Activated T-cell treated with anti-CD3 and anti-CD28 coated beads for 48 hours (primary cell): ENCODE results near the gene RFNG.
A peak's percentile ranks its signal among the peaks of the same experiment; 100 is the strongest.

Experiments
- DNase-seq: peaks from one replicate; pipeline ENCODE4 v3.0.0-alpha.2; 2020; ENCODE audit warnings: low read depth

RFNG gene

DNA sequence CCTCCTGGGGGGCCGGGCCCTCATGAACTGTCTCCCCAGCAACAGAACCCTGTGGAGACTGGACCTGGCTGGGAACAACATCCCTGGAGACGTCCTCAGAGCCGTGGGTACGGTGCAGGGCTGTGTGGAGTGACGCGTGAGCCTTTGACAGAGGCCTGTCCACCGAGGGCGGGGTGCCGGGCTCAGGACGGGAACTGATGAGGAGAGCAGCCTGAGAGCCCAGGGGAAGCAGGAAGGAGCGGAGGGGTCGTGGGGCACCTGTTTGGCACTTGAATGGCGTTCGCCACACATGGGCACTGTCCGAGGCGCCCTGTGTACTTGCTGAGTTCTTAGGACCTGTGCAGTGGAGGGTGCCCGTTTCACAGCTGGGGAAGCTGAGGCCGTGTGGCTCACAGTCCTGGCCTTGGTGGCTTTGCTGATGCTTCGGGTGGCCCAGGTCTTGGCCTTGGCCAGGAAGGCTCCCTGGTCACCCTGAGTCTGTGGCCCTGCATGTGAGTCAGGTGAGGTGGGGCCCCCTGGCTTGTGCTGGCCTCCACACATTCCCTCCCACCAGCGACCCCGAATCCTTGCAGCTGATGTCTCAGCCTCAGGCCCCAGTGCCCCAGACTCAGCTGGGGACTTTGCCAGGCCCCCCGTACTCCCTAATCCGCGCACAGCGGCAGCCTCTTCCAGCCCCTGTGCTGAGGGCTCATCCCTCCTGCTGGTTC, 26.1 kb downstream of the RFNG start:
- DNase-seq: no peak

DNA sequence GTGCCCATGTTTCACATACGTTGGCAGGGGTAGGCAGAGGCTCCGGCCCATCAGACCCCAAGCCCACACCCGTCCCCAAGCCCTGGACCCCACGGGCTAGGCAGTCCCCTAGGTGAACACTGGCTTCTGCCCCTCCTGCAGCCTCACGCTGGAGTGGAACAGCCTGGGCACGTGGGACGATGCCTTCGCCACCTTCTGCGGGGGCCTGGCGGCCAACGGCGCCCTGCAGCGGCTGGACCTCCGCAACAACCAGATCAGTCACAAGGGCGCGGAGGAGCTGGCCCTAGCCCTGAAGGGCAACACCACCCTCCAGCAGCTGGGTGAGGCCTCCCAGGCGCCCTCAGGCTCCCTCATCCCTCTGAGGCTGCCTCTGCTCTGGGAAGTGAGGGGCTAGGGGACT, 26.8 kb downstream of the RFNG start:
- DNase-seq: no peak

DNA sequence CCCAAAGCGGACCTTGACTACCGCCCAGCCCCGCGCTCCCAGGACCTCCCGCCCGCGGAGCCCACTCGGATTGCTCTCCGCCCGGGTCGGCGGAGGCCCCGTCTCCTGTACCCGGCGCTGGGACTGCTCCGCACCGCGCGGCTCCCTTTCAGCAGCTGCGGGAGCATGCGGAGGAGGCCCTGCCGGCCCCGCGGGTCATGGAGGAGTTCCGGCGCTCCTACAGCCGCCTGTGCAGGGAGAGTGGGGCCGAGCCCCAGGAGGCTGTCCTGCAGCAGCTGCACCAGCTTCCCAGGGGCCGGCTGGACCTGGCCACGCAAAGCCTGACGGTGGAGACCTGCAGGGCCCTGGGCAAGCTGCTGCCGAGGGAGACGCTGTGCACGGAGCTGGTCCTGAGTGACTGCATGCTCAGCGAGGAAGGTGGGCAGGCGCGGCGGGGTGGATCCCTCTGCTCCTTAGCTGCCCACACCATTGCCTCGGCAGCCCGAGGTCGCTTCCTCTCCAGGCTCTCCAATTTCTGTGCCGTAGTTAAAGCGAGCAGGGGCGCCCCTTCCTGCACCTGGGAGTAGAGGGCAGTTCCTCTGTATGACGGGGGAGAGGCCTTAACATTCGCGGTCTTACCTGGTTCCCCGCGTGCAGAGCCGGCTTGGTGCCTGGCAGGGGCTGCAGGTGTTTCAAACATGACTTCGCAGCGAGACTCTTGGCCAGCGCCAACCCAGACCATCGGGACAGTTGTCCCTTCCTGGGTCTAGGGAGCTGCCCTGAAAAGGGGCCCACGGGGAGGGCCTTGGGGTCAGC, 28.0 kb downstream of the RFNG start:
- DNase-seq: no peak

DNA sequence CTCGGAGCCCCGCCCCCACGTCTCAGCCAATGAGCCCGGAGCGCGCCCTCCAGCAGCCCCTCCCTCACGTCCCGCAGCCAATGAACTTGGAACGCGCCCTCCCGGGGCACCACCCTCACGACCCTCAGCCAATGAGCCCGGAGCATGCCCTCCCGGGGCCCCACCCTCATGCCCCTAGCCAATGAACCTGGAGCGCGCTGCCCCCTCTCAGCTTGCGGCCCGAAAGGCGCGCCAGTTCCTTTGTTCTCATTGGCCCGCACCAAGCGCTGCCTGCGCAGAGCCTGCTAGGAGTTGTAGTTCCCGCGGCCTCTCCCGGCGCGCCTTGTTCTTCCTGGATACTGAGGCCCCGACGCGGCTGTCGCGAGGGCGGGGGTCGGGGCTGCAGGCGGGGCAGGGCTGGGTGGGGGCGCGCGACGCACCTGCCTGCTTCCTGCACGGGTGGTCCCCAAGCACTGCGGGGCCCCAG, 28.6 kb downstream of the RFNG start, which contains the start of gene LRRC45:
Gene LRRC45 (plus strand): TSS at position 325 of the 466 bp plus-strand sequence. CDS start 339 bp downstream, outside the sequence.
- DNase-seq: peak; percentile 100

DNA sequence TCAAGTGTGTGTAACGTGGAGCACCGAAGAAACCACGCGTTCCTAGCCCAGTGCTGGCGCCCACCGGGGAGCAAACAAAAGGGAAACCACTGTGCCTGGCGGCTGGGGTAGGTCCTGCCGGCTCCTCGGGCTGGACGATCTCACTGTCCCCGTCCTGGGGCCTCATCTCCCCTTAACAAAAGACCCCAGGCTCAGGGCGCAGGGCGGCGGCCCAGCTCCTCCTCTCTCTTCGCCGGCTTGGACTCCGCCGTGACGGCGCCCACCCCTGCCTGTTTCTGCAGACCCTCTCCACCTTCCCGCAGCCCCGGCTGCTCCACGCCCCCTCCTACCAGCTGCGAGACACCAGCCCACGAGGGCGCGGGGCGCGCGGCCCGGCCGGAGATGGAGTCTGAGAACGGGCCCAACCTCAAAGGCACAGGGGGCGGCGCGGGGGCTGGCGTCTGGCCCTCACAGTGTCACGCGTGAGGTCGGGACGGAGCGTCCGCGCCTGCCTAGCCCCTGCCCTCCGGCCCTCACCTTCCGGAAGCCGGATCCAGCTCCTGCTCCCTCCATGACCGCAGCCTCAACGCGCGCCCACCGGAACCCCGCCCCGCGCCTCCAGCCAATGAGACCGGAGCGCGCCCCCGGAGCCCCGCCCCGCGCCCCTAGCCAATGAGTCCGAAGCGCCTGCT, 29.2 kb downstream of the RFNG start, which contains the start of gene CENPX:
Gene CENPX (minus strand): TSS at position 569 of the 671 bp plus-strand sequence. CDS start 17 bp downstream, at position 552.
- no peak for DNase-seq

DNA sequence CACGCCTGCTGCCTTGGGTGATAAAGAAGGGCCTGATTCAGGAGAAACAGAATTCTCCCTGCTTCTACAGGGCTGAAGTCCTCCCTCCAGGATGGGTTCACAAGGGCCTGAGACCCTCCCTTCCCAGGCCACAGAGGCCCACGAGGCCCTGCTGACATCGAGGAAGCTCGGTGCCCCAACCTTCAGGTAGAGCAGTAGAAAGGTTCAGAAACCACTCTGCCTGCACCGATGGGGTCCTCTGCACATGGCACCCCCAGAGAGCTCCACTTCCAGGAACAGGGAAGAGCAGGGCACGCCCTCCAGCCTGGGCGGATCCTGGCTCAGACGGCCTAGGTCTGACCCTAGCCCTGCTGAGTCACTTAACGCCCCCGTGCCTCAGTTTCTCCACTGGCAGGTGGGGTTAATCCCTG, 29.7 kb downstream of the RFNG start:
- no peak for DNase-seq

DNA sequence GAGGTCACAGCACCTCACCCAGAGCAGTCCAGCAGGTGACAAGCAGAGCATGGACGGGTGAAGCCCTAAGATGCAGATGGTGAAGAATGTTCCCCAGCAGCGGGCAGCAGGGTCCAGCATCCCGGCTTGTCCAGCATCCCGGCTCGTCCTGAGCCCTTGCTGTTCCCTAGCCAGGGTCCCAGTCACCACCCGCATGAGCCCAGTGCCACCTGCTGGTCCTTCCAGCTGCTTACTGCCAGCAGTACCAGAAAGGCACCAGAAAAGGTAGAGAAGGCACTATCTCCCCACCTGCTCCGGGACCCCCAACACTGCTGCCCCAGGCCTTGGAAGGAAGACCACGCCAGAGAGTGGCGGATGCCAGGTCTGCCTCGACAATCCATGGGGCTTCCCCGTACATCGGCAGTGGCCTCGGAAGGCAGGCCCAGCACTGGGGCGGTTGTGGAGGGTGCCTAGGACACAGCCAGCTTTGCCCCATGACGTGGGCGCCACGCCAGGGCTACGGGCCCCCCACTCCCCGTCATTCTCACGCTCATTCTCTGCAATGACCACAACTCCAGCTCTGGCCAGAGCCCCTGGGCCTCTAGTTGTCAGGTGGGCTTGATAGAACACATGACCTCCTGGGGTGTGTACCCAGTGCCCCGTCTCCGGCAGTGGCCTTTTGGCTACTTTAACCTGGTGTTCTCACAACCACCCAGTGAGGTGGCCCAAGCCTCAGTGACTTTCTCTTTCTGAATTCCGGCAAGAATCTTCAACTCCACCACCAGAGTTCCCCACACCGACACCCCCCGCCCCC, 30.3 kb downstream of the RFNG start:
- DNase-seq: peak; percentile 44

DNA sequence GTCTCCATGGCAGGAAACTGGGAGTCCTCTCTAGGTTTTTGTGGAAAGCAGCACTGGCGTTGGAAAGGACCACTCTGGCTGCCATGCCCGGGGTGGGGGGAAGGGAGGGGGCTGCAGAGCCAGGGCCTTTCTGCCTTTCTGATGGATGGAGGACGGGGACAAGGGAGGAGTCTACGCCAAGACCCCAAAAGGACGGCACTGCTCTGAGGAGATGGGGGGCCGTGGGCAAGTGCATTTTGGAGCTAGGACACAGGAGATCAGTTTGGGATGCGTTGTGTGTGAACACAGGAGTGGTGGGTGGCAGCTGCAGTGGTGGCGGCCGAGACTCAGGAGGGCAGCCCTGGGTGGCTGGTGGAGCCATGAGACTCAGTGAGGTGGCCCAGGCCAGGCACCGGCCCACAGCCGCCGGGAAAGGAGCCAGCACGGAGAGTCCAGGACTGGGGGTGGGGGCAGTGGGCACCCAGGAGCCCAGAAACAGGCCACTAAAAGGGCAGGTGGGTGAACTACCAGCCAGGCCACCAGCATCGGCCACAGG, 31.0 kb downstream of the RFNG start:
- DNase-seq: no peak

DNA sequence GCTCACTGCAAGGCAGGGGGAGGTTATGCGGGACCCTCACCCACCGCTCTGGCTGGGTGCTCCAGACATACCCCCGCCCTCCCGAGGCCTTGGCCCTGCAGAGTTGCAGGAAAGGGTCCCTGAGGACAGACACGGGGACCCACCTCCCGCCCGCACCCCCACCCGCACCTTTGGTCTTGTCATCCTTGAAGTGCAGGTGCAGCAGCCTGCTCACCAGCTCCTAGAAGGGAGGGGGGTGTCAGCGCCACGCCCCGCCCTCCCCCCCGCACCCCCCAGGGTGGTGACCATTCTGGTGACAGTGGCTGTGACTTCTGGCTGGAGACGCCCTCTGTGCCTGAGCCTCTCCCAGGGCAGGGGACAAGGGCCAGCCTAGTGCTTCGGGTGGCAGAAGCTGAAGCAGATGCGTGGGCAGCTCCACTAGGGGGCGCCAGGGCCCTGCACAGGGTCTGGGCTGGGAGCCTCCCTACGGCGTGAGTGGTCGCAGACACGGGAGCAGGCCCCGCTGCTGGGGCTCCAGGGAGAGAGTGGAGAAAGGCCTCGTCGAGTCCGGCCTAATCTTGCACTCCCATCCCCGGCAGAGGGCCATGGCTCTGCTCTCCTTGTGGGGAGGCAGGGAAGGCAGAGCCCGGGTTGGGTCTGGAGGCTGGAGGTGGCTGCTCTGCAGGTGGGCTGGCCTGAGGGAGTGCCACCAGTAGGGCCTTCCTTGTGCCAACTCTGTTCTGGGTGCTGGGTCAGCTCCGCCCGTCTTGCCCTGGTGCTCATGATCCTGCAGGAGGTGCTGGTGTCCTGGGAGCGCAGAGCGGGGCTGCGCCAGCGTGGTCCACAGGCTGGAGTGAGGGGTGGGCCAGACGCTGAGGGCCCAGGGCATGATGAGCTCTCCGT, 31.7 kb downstream of the RFNG start:
- DNase-seq: peak; percentile 70

DNA sequence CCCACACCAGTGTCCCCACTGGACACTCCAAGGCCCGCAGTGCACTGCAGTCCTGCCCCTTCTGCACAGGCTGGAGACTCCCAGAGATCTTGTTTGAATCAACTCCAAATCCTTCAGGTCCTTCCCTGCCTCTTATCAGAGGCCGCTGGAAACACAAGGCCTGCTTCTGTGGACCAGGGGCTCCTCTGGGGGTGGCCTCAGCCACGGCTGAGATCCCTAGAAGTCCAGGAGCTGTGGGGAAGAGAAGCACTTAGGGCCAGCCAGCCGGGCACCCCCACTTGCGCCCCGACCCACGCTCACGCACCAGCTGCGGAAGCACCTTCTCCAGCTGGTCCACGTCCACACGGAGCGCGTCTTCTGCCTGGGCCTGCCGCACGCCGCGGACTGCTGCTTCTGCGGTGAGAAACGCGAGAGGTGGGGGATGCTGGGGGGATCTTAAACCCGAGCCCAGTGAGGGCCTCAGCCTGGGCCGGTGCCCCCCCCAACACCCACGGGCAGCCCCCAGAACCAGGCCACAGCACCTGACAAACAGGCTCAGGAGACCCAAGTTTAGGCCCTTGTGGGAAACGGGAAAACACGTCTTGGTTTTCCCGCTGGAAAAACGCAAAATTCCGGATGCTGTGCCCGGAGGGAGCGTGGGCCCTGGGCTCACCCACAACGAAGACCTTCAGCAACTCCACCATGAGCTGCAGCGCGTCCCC, 32.5 kb downstream of the RFNG start:
- no peak for DNase-seq

DNA sequence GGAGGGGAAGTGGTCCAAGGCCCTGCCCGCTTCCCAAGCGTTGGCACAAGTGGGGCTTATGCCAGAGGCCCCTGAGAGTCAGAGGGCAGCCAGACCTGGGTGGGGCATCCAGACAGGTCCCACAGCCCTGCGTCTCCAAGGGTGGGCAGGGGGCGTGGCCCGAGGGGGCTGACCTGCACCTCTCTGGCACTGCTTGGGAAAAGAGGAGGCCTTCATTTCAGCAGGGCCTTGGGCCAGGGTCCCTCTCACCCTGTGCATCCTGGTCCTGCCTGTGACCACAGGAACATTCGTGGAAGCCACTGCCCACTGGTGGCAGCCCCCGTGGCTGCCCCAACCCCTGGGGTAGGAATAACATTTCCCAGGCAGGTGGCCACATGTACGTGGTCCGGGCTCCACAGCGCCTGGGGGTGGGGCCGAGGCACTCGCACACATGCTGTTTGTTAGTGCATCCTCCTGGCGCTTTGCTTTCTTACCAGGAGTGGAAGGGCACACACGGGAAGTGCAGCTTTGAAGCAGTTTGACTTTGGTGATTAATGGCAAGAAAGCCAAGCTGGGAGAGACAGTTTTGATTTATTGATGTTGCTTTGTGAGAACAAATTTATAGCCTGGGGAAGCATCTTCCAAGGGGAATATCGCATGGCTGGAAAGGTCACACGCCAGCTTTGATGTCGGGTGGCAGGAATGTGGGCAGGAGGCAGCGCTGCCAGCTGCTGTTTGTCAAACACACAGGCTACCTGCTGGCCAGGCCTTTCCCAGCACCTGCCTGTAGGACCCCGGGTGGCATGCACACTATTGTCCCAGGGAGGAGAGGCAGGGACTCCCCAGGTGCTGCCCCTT, 33.2 kb downstream of the RFNG start:
- DNase-seq: no peak

DNA sequence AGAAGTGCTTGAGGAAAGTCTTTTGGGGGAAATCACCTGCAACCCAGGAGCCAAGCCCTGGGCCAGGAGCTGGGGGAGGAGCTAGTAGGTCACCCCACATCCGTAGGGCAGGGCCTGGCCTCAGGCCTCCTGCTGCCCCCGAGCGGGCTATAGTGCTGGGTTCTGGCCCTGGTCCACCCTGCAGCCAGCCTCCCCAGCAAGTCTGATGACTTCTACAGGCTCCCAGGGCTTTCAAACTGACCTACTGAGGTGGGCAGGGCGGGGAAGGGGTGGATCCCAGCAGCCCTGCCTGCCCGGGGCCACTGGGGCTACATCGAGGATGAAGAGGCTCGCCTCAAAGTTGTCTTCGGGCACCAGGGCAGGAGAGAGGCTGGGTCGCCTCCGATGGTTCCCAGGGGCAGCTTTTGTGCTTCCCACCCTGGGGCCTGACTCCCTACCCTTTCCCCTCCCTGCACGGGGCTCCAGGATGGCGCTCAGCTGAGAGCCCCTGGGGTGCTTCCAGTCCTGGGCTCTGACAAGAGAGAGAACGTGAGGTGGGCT, 33.9 kb downstream of the RFNG start:
- DNase-seq: no peak

DNA sequence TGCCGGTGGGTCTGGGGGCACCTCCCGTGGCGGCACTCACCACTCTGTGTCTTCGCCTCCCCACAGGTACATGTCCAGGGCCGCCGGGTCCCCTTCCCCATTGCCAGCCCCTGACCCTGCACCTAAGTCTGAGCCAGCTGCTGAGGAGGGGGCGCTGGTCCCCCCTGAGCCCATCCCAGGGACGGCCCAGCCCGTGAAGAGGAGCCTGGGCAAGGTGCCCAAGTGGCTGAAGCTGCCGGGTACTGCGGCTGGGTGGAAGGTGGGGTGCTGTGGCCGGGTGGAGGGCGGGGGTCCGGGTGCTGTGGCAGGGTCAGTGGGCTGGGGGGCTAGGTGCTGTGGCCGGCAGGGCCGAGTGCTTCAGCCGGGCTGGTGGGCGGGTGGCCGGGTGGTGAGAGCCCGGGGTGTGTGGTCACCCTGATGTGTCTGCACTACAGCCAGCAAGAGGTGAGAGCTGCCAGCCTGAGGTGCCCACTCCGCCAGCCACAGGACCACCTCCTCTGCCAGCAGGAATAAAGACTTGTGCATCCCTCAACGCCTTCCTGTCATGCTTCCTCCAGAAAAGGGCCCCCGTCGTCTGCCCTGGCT, 34.6 kb downstream of the RFNG start:
- no peak for DNase-seq

DNA sequence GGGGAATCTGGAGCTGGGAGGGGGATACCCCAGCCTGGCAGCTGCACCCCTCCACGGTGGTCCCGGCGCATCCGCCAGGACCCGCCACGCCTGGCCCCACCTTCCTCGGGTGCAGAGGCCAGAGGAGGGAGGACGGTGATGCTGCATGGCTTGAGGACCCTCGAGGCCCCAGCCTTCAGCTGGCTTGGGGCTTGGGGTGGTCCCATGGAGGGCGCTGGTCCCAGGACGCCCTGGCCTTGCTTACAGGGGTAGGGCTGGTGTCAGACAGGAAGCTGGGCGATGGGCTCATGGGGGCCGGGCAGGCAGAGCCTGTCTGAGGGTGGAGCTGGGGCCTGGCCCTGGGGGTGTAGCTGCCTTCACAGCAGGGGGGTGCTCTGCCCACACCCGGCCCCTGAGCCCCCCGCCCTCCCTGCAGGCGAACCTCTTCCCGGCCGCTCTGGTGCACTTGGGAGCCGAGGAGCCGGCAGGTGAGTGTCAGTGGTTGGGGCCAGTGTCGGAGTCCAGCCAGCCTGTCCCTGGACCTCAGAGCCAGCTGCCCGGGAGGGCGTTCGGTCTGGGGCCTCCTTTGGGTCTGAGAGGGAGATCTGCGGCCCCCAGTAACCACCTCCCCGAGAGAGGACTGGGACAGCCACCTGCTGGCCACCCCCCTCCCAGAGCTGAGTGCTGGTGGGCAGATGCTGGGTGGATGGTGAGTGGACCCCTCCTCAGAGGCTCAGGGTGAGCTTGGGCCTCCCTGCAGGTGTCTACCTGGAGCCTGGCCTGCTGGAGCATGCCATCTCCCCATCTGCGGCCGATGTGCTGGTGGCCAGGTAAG, 35.3 kb downstream of the RFNG start:
- DNase-seq: no peak

DNA sequence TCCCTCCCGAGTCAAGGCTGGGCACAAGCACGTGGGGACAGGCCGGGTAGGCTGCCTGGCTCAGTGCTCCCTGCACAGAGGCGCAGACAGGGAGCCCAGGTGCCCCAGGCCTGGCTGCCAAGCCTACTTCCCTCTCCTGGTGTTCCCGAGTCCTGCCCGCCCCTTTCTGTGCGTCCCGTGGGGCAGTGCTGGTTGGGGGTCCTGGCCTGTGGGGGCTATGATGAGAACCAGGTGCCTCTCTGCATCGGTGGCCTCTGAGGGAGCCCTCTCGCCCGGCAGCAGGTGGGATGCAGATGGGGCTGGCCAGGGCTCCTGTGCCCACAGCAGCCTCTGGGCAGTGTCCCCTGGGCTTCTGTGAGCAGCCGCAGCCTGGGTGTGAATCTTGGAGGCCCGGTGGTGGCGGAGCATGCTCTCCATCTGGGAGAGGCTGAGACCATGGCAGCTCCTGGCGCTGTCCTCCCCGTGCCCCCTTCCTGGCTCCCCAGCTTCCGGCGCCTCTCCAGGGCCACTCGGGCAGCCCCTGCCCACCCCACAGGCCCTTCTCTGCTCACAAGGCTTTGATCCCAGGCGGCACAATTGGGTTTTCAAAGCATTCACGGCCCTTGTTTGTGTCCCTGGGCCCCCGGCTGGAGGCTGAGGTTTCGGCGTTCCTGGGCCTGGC, 36.2 kb downstream of the RFNG start:
- no peak for DNase-seq

DNA sequence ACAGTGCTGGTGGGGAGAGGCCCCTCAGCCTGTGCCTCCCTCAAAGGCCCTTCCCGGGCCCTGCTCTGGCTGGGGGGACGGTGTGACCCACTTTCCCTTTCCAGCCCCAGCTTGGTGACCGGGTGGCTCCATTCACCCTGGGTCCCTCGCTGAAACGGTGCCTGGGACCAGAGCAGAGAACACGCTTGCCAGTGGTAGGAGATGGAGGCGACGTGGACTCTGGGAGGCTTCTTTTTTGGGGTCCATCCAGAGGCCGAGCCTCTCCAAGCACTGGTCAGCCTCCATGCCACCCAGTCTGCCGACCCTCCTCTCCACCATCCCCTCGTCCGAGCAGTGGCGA, 36.7 kb downstream of the RFNG start:
- DNase-seq: no peak

DNA sequence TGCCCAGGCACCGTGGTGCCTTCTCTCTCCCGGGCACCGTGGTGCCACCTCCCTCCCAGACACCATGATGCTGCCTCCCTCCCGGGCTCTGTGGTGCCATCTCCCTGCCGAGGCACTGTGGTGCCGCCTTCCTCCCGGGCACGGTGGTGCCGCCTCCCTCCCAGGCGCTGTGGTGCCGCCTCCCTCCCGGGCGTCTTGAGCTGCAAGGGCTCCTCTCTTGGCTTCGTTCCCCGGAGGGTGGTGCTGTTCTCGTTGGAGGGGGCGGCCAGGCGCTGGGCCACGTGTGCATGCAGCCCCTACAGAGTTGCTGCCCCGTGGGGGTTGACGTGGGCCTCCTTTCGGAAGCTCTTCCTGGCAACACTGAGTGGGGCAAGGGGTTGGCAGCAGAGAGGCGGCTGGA, 37.2 kb downstream of the RFNG start:
- DNase-seq: no peak
